K562 (cell line): ENCODE measurements around the gene CGB3. TPM values are rescaled to one million over a fixed set of nuclear protein-coding genes. Genes with fewer than 3 reads are reported as not detected.
A peak's percentile ranks its signal among the peaks of the same experiment; 100 is the strongest.

Experiments used
- ATF1 ChIP-seq, 2 experiments: fragments of 450-650 bp in 1 of 2; IDR thresholded peaks; 2 replicates each; pipeline ENCODE4 v1.6.1; 2016; ENCODE audit warnings: missing compliant biosample characterization in 1 of 2, missing genetic modification characterization in 1 of 2
- BACH1 ChIP-seq: fragments of 200-800 bp; sonication (Bioruptor generic); IDR thresholded peaks from 2 replicates; pipeline ENCODE4 v1.6.1; 2016; ENCODE audit warnings: missing genetic modification characterization, missing compliant biosample characterization
- BCL6 ChIP-seq: fragments of 250-450 bp; sonication (Bioruptor Pico); IDR thresholded peaks from 2 replicates; pipeline ENCODE4 v1.4.0; 2020
- CCNT2 ChIP-seq: IDR thresholded peaks from 2 replicates; pipeline ENCODE4 v1.6.1; 2011; ENCODE audit warnings: borderline replicate concordance, low read depth, mild to moderate bottlenecking, moderate library complexity, mixed read lengths, low read length; ENCODE audit not compliant: insufficient read length; ENCODE audit errors: extremely low read depth
- CREB1 ChIP-seq, 2 experiments: sonication (generic) in 1 of 2; formaldehyde crosslinking in 1 of 2; IDR thresholded peaks; 2 replicates each; pipeline versions ENCODE4 v1.6.1 to v1.8.0; 2012 to 2022; ENCODE audit warnings: inconsistent platforms in 1 of 2, mild to moderate bottlenecking in 1 of 2, missing genetic modification reagents in 1 of 2, moderate library complexity in 1 of 2
- GABPA ChIP-seq: fragments of 200-800 bp; sonication (Bioruptor generic); conservative IDR thresholded peaks from 2 replicates; pipeline ENCODE4 v1.6.1; 2016; ENCODE audit warnings: low read depth, missing genetic modification characterization, missing compliant biosample characterization
- PHTF2 ChIP-seq: fragments of 250-450 bp; sonication (Bioruptor Pico); IDR thresholded peaks from 2 replicates; pipeline ENCODE4 v1.5.0; 2021; ENCODE audit warnings: mild to moderate bottlenecking
- POLR2A ChIP-seq: fragments of 450-650 bp; conservative IDR thresholded peaks from 2 replicates; pipeline ENCODE4 v1.6.1; 2016
- POLR2G ChIP-seq: fragments of 200-400 bp; formaldehyde crosslinking; IDR thresholded peaks from 2 replicates; pipeline ENCODE4 v1.6.1; 2017; ENCODE audit warnings: low read depth, mild to moderate bottlenecking, antibody characterized with exemption, low read length, moderate library complexity
- PRMT5 ChIP-seq: sonication (generic); formaldehyde crosslinking; IDR thresholded peaks from 2 replicates; pipeline ENCODE4 v1.5.0; 2020; ENCODE audit warnings: missing genetic modification reagents
- SRSF1 ChIP-seq: fragments of 200-400 bp; formaldehyde crosslinking; IDR thresholded peaks from 2 replicates; pipeline ENCODE4 v1.6.1; 2017; ENCODE audit warnings: mild to moderate bottlenecking, low read depth, low read length, moderate library complexity
- TBL1XR1 ChIP-seq, 2 experiments: IDR thresholded peaks; 2 replicates each; pipeline ENCODE4 v1.6.1; 2012; ENCODE audit warnings: improper control_type of control experiment in 2 of 2, low read length in 2 of 2, mild to moderate bottlenecking in 1 of 2
- ZC3H11A ChIP-seq: IDR thresholded peaks from 2 replicates; pipeline ENCODE4 v1.6.1; 2012; ENCODE audit warnings: low read depth, low read length, improper control_type of control experiment
- ZKSCAN8 ChIP-seq: fragments of 200-800 bp; sonication (Bioruptor generic); IDR thresholded peaks from 2 replicates; pipeline ENCODE4 v1.6.1; 2016; ENCODE audit warnings: missing genetic modification characterization, missing compliant biosample characterization
- ZNF384 ChIP-seq: IDR thresholded peaks from 2 replicates; pipeline ENCODE4 v1.6.1; 2012; ENCODE audit warnings: low read depth, low read length, improper control_type of control experiment
- polyA plus RNA-seq, 8 experiments: library from polyadenylated mRNA; depleted of rRNA in 4 of 8; stranded (reverse) in 5 of 8; unstranded in 3 of 8; fragments of >200 nt; fragmentation: Nextera tagmentation in 2 of 8; fragmentation: Illumina TruSeq in 1 of 8; extraction: Ambion mirVana in 2 of 8; extraction: Trizol in 1 of 8; gene quantifications; 2 replicates each; pipeline versions ENCODE4 v1.2.1 to v1.2.3, GENCODE V29; 2011 to 2014; ENCODE audit warnings: inconsistent platforms in 1 of 8, missing spikeins in 1 of 8
- total RNA-seq, 7 experiments: library from RNA; depleted of rRNA in 6 of 7; stranded (reverse); fragments of >200 nt in 6 of 7; fragmentation: Illumina TruSeq in 2 of 7; extraction: Trizol in 2 of 7; gene quantifications; 2 replicates each; pipeline versions ENCODE4 v1.2.1 to v1.2.3, GENCODE V29; 2011 to 2021; ENCODE audit warnings: low replicate concordance in 1 of 7
- TF ChIP-seq, protein P1 (sequence below), 3 experiments: fragments of 200-800 bp in 1 of 3; fragments of 250-450 bp in 1 of 3; fragments of 450-650 bp in 1 of 3; sonication (Bioruptor Pico) in 1 of 3; sonication (Bioruptor generic) in 1 of 3; formaldehyde crosslinking in 1 of 3; IDR thresholded peaks; 2 replicates each; pipeline versions ENCODE4 v1.6.1 to v1.8.0; 2016 to 2022; ENCODE audit warnings: mild to moderate bottlenecking in 2 of 3, missing genetic modification characterization in 2 of 3, missing compliant biosample characterization in 1 of 3, moderate library complexity in 1 of 3
- TF ChIP-seq, protein P2 (sequence below): fragments of 450-650 bp; formaldehyde crosslinking; IDR thresholded peaks from 2 replicates; pipeline ENCODE4 v1.4.0; 2022; ENCODE audit warnings: mild to moderate bottlenecking, moderate library complexity
- TF ChIP-seq, protein P3 (sequence below): IDR thresholded peaks from 2 replicates; pipeline ENCODE4 v1.6.1; 2012; ENCODE audit warnings: low read depth, low read length, improper control_type of control experiment, borderline replicate concordance
- TF ChIP-seq, protein P4 (sequence below): sonication (generic); formaldehyde crosslinking; IDR thresholded peaks from 2 replicates; pipeline ENCODE4 v1.8.1; 2023; ENCODE audit warnings: mild to moderate bottlenecking, missing genetic modification reagents, moderate library complexity

CGB3 gene
- total and polyA plus RNA-seq, 9 of the 15 experiments (the other 6 are each of a cell fraction or from before 2014, with no cell fraction given): not detected

DNA sequence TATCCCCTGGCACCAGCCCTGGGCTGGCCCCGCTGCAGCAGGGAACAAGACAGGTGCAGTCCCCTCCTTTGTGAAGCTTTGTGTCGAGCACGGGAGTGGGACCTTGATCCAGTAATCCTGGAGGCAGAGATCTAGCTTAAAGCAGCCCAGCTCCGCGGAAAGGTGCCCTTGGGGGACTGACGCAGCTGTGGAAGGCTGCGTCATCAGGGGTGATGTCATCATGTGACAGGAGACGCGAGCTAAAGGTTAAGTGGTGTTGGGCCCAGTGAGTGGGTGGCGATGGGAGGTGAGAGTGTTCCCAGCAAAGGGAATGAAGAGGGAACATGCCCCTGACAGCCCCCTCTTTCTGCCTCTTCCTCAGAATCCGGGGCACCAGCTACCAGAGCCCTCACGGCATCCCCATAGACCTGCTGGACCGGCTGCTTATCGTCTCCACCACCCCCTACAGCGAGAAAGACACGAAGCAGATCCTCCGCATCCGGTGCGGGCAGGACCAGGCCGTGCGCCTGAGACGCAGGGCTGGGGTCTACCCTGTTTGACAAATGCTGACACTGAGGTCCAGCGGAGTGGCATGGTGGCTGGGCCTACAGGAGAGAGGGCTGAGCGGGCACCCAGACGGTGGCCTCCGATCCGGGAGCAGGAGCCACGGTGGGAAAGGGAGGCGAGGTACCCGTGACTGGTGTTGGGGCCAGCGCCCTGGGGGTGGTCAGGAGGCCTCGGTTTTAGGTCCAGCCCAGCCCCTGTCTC is 9.8 kb downstream of the CGB3 start (continued):
- TF ChIP-seq, protein P1, sequence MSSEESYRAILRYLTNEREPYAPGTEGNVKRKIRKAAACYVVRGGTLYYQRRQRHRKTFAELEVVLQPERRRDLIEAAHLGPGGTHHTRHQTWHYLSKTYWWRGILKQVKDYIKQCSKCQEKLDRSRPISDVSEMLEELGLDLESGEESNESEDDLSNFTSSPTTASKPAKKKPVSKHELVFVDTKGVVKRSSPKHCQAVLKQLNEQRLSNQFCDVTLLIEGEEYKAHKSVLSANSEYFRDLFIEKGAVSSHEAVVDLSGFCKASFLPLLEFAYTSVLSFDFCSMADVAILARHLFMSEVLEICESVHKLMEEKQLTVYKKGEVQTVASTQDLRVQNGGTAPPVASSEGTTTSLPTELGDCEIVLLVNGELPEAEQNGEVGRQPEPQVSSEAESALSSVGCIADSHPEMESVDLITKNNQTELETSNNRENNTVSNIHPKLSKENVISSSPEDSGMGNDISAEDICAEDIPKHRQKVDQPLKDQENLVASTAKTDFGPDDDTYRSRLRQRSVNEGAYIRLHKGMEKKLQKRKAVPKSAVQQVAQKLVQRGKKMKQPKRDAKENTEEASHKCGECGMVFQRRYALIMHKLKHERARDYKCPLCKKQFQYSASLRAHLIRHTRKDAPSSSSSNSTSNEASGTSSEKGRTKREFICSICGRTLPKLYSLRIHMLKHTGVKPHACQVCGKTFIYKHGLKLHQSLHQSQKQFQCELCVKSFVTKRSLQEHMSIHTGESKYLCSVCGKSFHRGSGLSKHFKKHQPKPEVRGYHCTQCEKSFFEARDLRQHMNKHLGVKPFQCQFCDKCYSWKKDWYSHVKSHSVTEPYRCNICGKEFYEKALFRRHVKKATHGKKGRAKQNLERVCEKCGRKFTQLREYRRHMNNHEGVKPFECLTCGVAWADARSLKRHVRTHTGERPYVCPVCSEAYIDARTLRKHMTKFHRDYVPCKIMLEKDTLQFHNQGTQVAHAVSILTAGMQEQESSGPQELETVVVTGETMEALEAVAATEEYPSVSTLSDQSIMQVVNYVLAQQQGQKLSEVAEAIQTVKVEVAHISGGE (CRISPR knock-in tag; IDR thresholded peaks at IDR 0.05): no peak
- TF ChIP-seq PRMT5 (CRISPR knock-in tag): no peak
- peak; percentile 61; the same call in 1 of the 2 replicates for TF ChIP-seq POLR2G
- no peak for TF ChIP-seq ATF1 (CRISPR knock-in tag; IDR thresholded peaks at IDR 0.05)
- peak; percentile 74 for TF ChIP-seq ATF1 (tag; IDR thresholded peaks at IDR 0.05)
- no peak for TF ChIP-seq BACH1
- no peak for TF ChIP-seq ZC3H11A
- TF ChIP-seq BCL6: no peak
- no peak for TF ChIP-seq ZKSCAN8 (CRISPR knock-in tag)
- 0 out of 2 replicates have a peak, but pooled peaks have one; percentile 29 for TF ChIP-seq POLR2A
- TF ChIP-seq SRSF1: no peak
- no peak for TF ChIP-seq PHTF2 (CRISPR knock-in tag)
- TF ChIP-seq ZNF384: no peak
- no peak for TF ChIP-seq GABPA (tag)
- no peak for TF ChIP-seq TBL1XR1 (IDR thresholded peaks at IDR 0.05; ENCODE audit: low read length in 2 of 2)
- no peak for TF ChIP-seq CCNT2
- TF ChIP-seq, protein P2, sequence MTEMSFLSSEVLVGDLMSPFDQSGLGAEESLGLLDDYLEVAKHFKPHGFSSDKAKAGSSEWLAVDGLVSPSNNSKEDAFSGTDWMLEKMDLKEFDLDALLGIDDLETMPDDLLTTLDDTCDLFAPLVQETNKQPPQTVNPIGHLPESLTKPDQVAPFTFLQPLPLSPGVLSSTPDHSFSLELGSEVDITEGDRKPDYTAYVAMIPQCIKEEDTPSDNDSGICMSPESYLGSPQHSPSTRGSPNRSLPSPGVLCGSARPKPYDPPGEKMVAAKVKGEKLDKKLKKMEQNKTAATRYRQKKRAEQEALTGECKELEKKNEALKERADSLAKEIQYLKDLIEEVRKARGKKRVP (CRISPR knock-in tag): no peak
- TF ChIP-seq, protein P3, sequence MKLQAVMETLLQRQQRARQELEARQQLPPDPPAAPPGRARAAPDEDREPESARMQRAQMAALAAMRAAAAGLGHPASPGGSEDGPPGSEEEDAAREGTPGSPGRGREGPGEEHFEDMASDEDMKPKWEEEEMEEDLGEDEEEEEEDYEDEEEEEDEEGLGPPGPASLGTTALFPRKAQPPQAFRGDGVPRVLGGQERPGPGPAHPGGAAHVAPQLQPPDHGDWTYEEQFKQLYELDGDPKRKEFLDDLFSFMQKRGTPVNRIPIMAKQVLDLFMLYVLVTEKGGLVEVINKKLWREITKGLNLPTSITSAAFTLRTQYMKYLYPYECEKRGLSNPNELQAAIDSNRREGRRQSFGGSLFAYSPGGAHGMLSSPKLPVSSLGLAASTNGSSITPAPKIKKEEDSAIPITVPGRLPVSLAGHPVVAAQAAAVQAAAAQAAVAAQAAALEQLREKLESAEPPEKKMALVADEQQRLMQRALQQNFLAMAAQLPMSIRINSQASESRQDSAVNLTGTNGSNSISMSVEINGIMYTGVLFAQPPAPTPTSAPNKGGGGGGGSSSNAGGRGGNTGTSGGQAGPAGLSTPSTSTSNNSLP: no peak
- TF ChIP-seq, protein P4, sequence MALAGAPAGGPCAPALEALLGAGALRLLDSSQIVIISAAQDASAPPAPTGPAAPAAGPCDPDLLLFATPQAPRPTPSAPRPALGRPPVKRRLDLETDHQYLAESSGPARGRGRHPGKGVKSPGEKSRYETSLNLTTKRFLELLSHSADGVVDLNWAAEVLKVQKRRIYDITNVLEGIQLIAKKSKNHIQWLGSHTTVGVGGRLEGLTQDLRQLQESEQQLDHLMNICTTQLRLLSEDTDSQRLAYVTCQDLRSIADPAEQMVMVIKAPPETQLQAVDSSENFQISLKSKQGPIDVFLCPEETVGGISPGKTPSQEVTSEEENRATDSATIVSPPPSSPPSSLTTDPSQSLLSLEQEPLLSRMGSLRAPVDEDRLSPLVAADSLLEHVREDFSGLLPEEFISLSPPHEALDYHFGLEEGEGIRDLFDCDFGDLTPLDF: no peak
- TF ChIP-seq CREB1 (IDR thresholded peaks at IDR 0.05): peak; percentile 77
- TF ChIP-seq CREB1 (CRISPR knock-in tag; IDR thresholded peaks at IDR 0.05): peak; percentile 79
